Measurements from ENCODE around the gene TNS1. TPM values are rescaled to one million over a fixed set of nuclear protein-coding genes. Genes with fewer than 3 reads are reported as not detected.
"Not testable (repeated sequence)": the region's sequence is repeated elsewhere in the genome, so short reads cannot be mapped to it uniquely, and the experiment has no call there.

TNS1 gene
- total and polyA plus RNA-seq, 8 donors = 139 to 327 (median 159) TPM

GRCh38 chr2:217813828-217814227 is 189.0 kb downstream of the TNS1 start:
- DNase-seq (no peak), ATAC-seq (no peak)
- Histone ChIP-seq H3K4me1 (peaks cover 0 to 28% of the 10 kb centered on the region in 2 donors), H3K27ac (no peak overlapping the region), H3K4me3 (no peak overlapping the region), H3K27me3 (no peaks in the 10 kb centered on the region), H3K9me3 (no peaks in the 10 kb centered on the region), H3K36me3 (peaks cover 0 to 98% of the 10 kb centered on the region in 2 donors)
- TF ChIP-seq CTCF (IDR thresholded peaks at IDR 0.05) = no peak
- intact Hi-C loops (cut with DNase I) = no loop called here

GRCh38 chr2:217812170-217812569 is 190.6 kb downstream of the TNS1 start:
- intact Hi-C loops (cut with DNase I) = no loop called here
- Histone ChIP-seq H3K36me3 (peaks cover 0 to 98% of the 10 kb centered on the region in 2 donors), H3K4me3 (no peak overlapping the region), H3K27me3 (no peaks in the 10 kb centered on the region), H3K27ac (no peak overlapping the region), H3K4me1 (peaks cover 0 to 31% of the 10 kb centered on the region in 2 donors), H3K9me3 (no peaks in the 10 kb centered on the region)
- DNase-seq = no peak
- no peak for TF ChIP-seq CTCF (IDR thresholded peaks at IDR 0.05)
- no peak for ATAC-seq

- Histone ChIP-seq H3K36me3 (peaks cover 0 to 92% of the 10 kb centered on the region in 2 donors), H3K4me1 (peaks cover 0 to 26% of the 10 kb centered on the region in 2 donors), H3K27ac (no peak overlapping the region), H3K4me3 (no peak overlapping the region), H3K27me3 (no peaks in the 10 kb centered on the region), H3K9me3 (no peaks in the 10 kb centered on the region)
- no peak for TF ChIP-seq CTCF (IDR thresholded peaks at IDR 0.05)
- ATAC-seq (no peak), DNase-seq (no peak)
- intact Hi-C loops (cut with DNase I) = no loop called here
Measured at GRCh38 chr2:217810260-217810659, 192.5 kb downstream of the TNS1 start.

- intact Hi-C loops (cut with DNase I) = no loop called here
- DNase-seq = no peak
- no peak for TF ChIP-seq CTCF (IDR thresholded peaks at IDR 0.05)
- peaks cover 0 to 87% of the 10 kb centered on the region in 2 donors for H3K36me3 ChIP-seq
- H3K27me3 ChIP-seq = no peaks in the 10 kb centered on the region
- peaks cover 0 to 26% of the 10 kb centered on the region in 2 donors for H3K4me1 ChIP-seq
- no peaks in the 10 kb centered on the region for H3K9me3 ChIP-seq
- no peak overlapping the region for H3K4me3 ChIP-seq
- no peak for ATAC-seq
- H3K27ac ChIP-seq = no peak overlapping the region
Measured at GRCh38 chr2:217809736-217810135, 193.1 kb downstream of the TNS1 start.

GRCh38 chr2:217808967-217809366 is 193.8 kb downstream of the TNS1 start:
- H3K9me3 ChIP-seq; H3K27me3 ChIP-seq; H3K27ac ChIP-seq; intact Hi-C loops (cut with DNase I); H3K4me3 ChIP-seq; ATAC-seq; DNase-seq: not testable (repeated sequence)
- peaks cover 0 to 26% of the 10 kb centered on the region in 2 donors for H3K4me1 ChIP-seq
- H3K36me3 ChIP-seq = peaks cover 0 to 87% of the 10 kb centered on the region in 2 donors

- no peaks in the 10 kb centered on the region for H3K27me3 ChIP-seq
- H3K27ac ChIP-seq = no peak overlapping the region
- ATAC-seq = no peak
- peaks cover 0 to 87% of the 10 kb centered on the region in 2 donors for H3K36me3 ChIP-seq
- DNase-seq = no peak
- TF ChIP-seq CTCF (IDR thresholded peaks at IDR 0.05) = no peak
- no peak overlapping the region for H3K4me3 ChIP-seq
- intact Hi-C loops (cut with DNase I) = no loop called here
- H3K9me3 ChIP-seq = no peaks in the 10 kb centered on the region
- H3K4me1 ChIP-seq = peaks cover 0 to 26% of the 10 kb centered on the region in 2 donors
Measured at GRCh38 chr2:217808326-217808725, 194.5 kb downstream of the TNS1 start.
